Urinary bladder (tissue), 4 donors: ENCODE measurements around the gene ZNF836. TPM values are rescaled to one million over a fixed set of nuclear protein-coding genes. Genes with fewer than 3 reads are reported as not detected.
"Not testable (repeated sequence)": the region's sequence is repeated elsewhere in the genome, so short reads cannot be mapped to it uniquely, and the experiment has no call there.

Source experiments
- DNase-seq: peaks from one replicate; pipeline ENCODE4 v3.0.0-alpha.2; 2015; ENCODE audit errors: extremely low spot score
- H3K27ac ChIP-seq: one replicate; pipeline ENCODE4 v1.5.1; 2013; ENCODE audit warnings: low read depth, mild to moderate bottlenecking, moderate library complexity
- H3K36me3 ChIP-seq: one replicate; pipeline ENCODE4 v1.6.1; 2013; ENCODE audit warnings: mild to moderate bottlenecking, moderate library complexity; ENCODE audit not compliant: insufficient read depth
- H3K4me1 ChIP-seq: one replicate; pipeline ENCODE4 v1.6.1; 2013; ENCODE audit warnings: mild to moderate bottlenecking, moderate library complexity; ENCODE audit not compliant: insufficient read depth
- H3K4me3 ChIP-seq: one replicate; pipeline ENCODE4 v1.5.1; 2013; ENCODE audit warnings: low read depth, low read length
- WGBS: extraction: QIAGEN DNeasy Blood & Tissue Kit; methylation state at CpG from one replicate; pipeline ENCODE4 v1.1.7; 2013; 5-methylcytosine and 5-hydroxymethylcytosine counted together
- polyA plus RNA-seq: library from polyadenylated mRNA; stranded (reverse); fragments of 200-250 nt; gene quantifications from one replicate; pipeline ENCODE4 v1.2.3, GENCODE V29; 2013
- total RNA-seq: library from RNA; depleted of rRNA; stranded (reverse); fragments of >200 nt; gene quantifications from one replicate; pipeline ENCODE4 v1.2.3, GENCODE V29; 2014
- donor health status: healthy with polysubstance abuse.
- donor health status: healthy.

Gene ZNF836
- 27.8 TPM for total RNA-seq
- 6.7 TPM for polyA plus RNA-seq

- Histone ChIP-seq H3K27ac (peak within 1 kb of the TSS; percentile 82), H3K4me3 (peak within 1 kb of the TSS; percentile 81), H3K4me1 (no peaks in the 10 kb centered on the region), H3K36me3 (no peaks in the 10 kb centered on the region)
- DNase-seq, result peak; percentile 77
- WGBS, result 6% methylated on average over 37 of the region's 37 CpGs
Measured at GRCh38 chr19:52171321-52172169, at the start of gene ZNF836. TSS of gene ZNF836 (minus strand) at chr19:52171621. CDS start at chr19:52168072, 3,549 bp downstream.

- no peak for DNase-seq
- Histone ChIP-seq H3K4me3 (no peak overlapping the region), H3K4me1 (no peaks in the 10 kb centered on the region), H3K27ac (no peak overlapping the region), H3K36me3 (peaks cover 3% of the 10 kb centered on the region)
- 97% methylated on average over 6 of the region's 6 CpGs for WGBS
Measured at GRCh38 chr19:52221031-52221430, 49.6 kb upstream of the ZNF836 start.

- no peak overlapping the region for H3K4me3 ChIP-seq
- no peak for DNase-seq
- no peaks in the 10 kb centered on the region for H3K4me1 ChIP-seq
- H3K36me3 ChIP-seq, result peaks cover 7% of the 10 kb centered on the region
- H3K27ac ChIP-seq, result no peak overlapping the region
- WGBS, result 93% methylated on average over 8 of the region's 8 CpGs
Measured at GRCh38 chr19:52219611-52220010, 48.2 kb upstream of the ZNF836 start.

- H3K4me1 ChIP-seq, result no peaks in the 10 kb centered on the region
- peaks cover 9% of the 10 kb centered on the region for H3K36me3 ChIP-seq
- 89% methylated on average over 5 of the region's 5 CpGs for WGBS
- H3K4me3 ChIP-seq, result no peak overlapping the region
- H3K27ac ChIP-seq, result no peak overlapping the region
- no peak for DNase-seq
Measured at GRCh38 chr19:52217576-52217975, 46.2 kb upstream of the ZNF836 start.

- DNase-seq, result no peak
- Histone ChIP-seq H3K36me3 (peaks cover 6% of the 10 kb centered on the region), H3K4me3 (no peak overlapping the region), H3K27ac (no peak overlapping the region), H3K4me1 (no peaks in the 10 kb centered on the region)
- WGBS, result 100% methylated on average over 3 of the region's 3 CpGs
Measured at GRCh38 chr19:52216401-52216800, 45.0 kb upstream of the ZNF836 start.

GRCh38 chr19:52214241-52214640 is 42.8 kb upstream of the ZNF836 start:
- Histone ChIP-seq H3K4me3 (no peak overlapping the region), H3K36me3 (peaks cover 14% of the 10 kb centered on the region), H3K4me1 (no peaks in the 10 kb centered on the region), H3K27ac (no peak overlapping the region)
- 90% methylated on average over 5 of the region's 5 CpGs for WGBS
- no peak for DNase-seq

- Histone ChIP-seq H3K4me3 (no peak overlapping the region), H3K27ac (no peak overlapping the region), H3K4me1 (no peaks in the 10 kb centered on the region), H3K36me3 (peaks cover 14% of the 10 kb centered on the region)
- no peak for DNase-seq
- 96% methylated on average over 25 of the region's 25 CpGs for WGBS
Measured at GRCh38 chr19:52212572-52213255, 41.3 kb upstream of the ZNF836 start.

GRCh38 chr19:52211926-52212571 is 40.6 kb upstream of the ZNF836 start:
- Histone ChIP-seq H3K36me3 (peaks cover 14% of the 10 kb centered on the region), H3K4me1 (no peaks in the 10 kb centered on the region), H3K4me3 (no peak overlapping the region), H3K27ac (no peak overlapping the region)
- DNase-seq, result no peak
- WGBS, result 83% methylated on average over 11 of the region's 11 CpGs

- Histone ChIP-seq H3K27ac (no peak overlapping the region), H3K4me1 (no peaks in the 10 kb centered on the region), H3K4me3 (no peak overlapping the region), H3K36me3 (peaks cover 15% of the 10 kb centered on the region)
- 95% methylated on average over 20 of the region's 20 CpGs for WGBS
- no peak for DNase-seq
Measured at GRCh38 chr19:52211203-52211602, 39.8 kb upstream of the ZNF836 start.

GRCh38 chr19:52206481-52206880 is 35.1 kb upstream of the ZNF836 start:
- 78% methylated on average over 5 of the region's 5 CpGs for WGBS
- DNase-seq, result no peak
- no peaks in the 10 kb centered on the region for H3K4me1 ChIP-seq

GRCh38 chr19:52200755-52201391 is 29.5 kb upstream of the ZNF836 start:
- WGBS, result 69% methylated on average over 17 of the region's 17 CpGs
- not testable (repeated sequence) for H3K4me1 ChIP-seq, DNase-seq, H3K36me3 ChIP-seq, H3K4me3 ChIP-seq, H3K27ac ChIP-seq

More at GRCh38 chr19:52206481-52206880, 35.1 kb upstream of the ZNF836 start:
- no peak overlapping the region for H3K27ac ChIP-seq
- H3K36me3 ChIP-seq, result peaks cover 11% of the 10 kb centered on the region
- H3K4me3 ChIP-seq, result no peak overlapping the region

- Histone ChIP-seq H3K27ac (no peak overlapping the region), H3K4me3 (no peak overlapping the region), H3K36me3 (no peaks in the 10 kb centered on the region), H3K4me1 (no peaks in the 10 kb centered on the region)
- 59% methylated on average over 7 of the region's 7 CpGs for WGBS
- DNase-seq, result no peak
Measured at GRCh38 chr19:52200044-52200443, 28.6 kb upstream of the ZNF836 start.

GRCh38 chr19:52198678-52199077 is 27.3 kb upstream of the ZNF836 start:
- no peak for DNase-seq
- Histone ChIP-seq H3K4me1 (no peaks in the 10 kb centered on the region), H3K4me3 (no peak overlapping the region), H3K27ac (no peak overlapping the region), H3K36me3 (no peaks in the 10 kb centered on the region)
- 59% methylated on average over 3 of the region's 3 CpGs for WGBS
